ENCODE data around the gene FAM25G.

Gene FAM25G

GRCh38 chr10:47443145-47443544, 48.4 kb downstream of the FAM25G start:
- DNase-seq (ENCODE audit: low spot score): no peak

GRCh38 chr10:47442351-47442750, 49.1 kb downstream of the FAM25G start:
- no peak for DNase-seq (ENCODE audit: low spot score)
- no peak for TF ChIP-seq CTCF (IDR thresholded peaks at IDR 0.05; ENCODE audit: extremely low read depth, missing control alignments)

More at GRCh38 chr10:47443145-47443544, 48.4 kb downstream of the FAM25G start:
- TF ChIP-seq CTCF (IDR thresholded peaks at IDR 0.05; ENCODE audit: extremely low read depth, missing control alignments): no peak

GRCh38 chr10:47441938-47442337, 49.6 kb downstream of the FAM25G start:
- DNase-seq (ENCODE audit: low spot score): no peak
- no peak for TF ChIP-seq CTCF (IDR thresholded peaks at IDR 0.05; ENCODE audit: extremely low read depth, missing control alignments)

GRCh38 chr10:47440207-47440606, 51.3 kb downstream of the FAM25G start:
- no peak for DNase-seq (ENCODE audit: low spot score)
- TF ChIP-seq CTCF (IDR thresholded peaks at IDR 0.05; ENCODE audit: extremely low read depth, missing control alignments): no peak

GRCh38 chr10:47438857-47439474, 52.5 kb downstream of the FAM25G start:
- no peak for DNase-seq (ENCODE audit: low spot score)
- TF ChIP-seq CTCF (IDR thresholded peaks at IDR 0.05; ENCODE audit: extremely low read depth, missing control alignments): no peak
